Aorta (tissue), 5 donors: Measurements from ENCODE around the gene PLXNA3. TPM values are rescaled to one million over a fixed set of nuclear protein-coding genes. Genes with fewer than 3 reads are reported as not detected.

Experiments
- ATAC-seq: fragments of 200-7000 bp; cut with Tn5 transposase; one replicate; pipeline ENCODE4 v1.9.1; 2022; ENCODE audit warnings: moderate library complexity; ENCODE audit not compliant: low FRiP score
- DNase-seq, 2 donors: peaks; one replicate each; pipeline ENCODE4 v3.0.0-alpha.2; 2020
- H3K27ac ChIP-seq, 2 donors: one replicate each; pipeline ENCODE4 v1.5.1; 2013; ENCODE audit warnings: low read length in 2 of 2, mild to moderate bottlenecking in 2 of 2, moderate library complexity in 2 of 2, control low read depth in 1 of 2, inconsistent platforms in 1 of 2, low read depth in 1 of 2
- H3K27me3 ChIP-seq, 2 donors: one replicate each; pipeline ENCODE4 v1.6.1; 2013; ENCODE audit warnings: control low read depth in 1 of 2, low read length in 1 of 2, mild to moderate bottlenecking in 1 of 2, moderate library complexity in 1 of 2; ENCODE audit not compliant: insufficient read depth in 2 of 2, control insufficient read depth in 1 of 2
- H3K36me3 ChIP-seq, 2 donors: one replicate each; pipeline ENCODE4 v1.6.1; 2013; ENCODE audit warnings: control low read depth in 1 of 2, low read length in 1 of 2, mild to moderate bottlenecking in 1 of 2; ENCODE audit not compliant: insufficient read depth in 2 of 2, control insufficient read depth in 1 of 2
- H3K4me1 ChIP-seq, 2 donors: one replicate each; pipeline ENCODE4 v1.6.1; 2013; ENCODE audit warnings: low read length in 2 of 2, control low read depth in 1 of 2, mild to moderate bottlenecking in 1 of 2, moderate library complexity in 1 of 2; ENCODE audit not compliant: insufficient read depth in 2 of 2, control insufficient read depth in 1 of 2
- H3K4me3 ChIP-seq, 2 donors: one replicate each; pipeline ENCODE4 v1.5.1; 2013; ENCODE audit warnings: low read length in 2 of 2, control low read depth in 1 of 2, mild to moderate bottlenecking in 1 of 2
- H3K9me3 ChIP-seq: one replicate; pipeline ENCODE4 v1.6.1; 2013; ENCODE audit warnings: mild to moderate bottlenecking, low read length; ENCODE audit not compliant: control insufficient read depth
- WGBS, 2 donors: extraction: QIAGEN DNeasy Blood & Tissue Kit; methylation state at CpG; one replicate each; pipeline ENCODE4 v1.1.7; 2013; 5-methylcytosine and 5-hydroxymethylcytosine counted together
- intact Hi-C, 2 donors: fragments of 100-400 bp; cut with DNase I; formaldehyde crosslinking; loops; one replicate each; pipeline versions ENCODE4 v1.14.2 to v1.15.0; 2022
- polyA plus RNA-seq, 2 donors: library from polyadenylated mRNA; stranded (reverse); fragments of 200-250 nt; gene quantifications; one replicate each; pipeline ENCODE4 v1.2.3, GENCODE V29; 2013
- total RNA-seq, 2 donors: library from RNA; stranded (reverse); fragmentation: NEBNext Ultra II Directional; extraction: Animal tissue kit (Norgen Biotek cat#: 25700); gene quantifications; one replicate each; pipeline ENCODE4 v1.2.1, GENCODE V29; 2021
- donor health status: healthy with polysubstance abuse.
- donor health status: Bipolar disorder and iron deficiency.
- donor health status: DM: no; HTN: no; CAD: no.
- donor health status: DM: no; HTN: no; CAD: no.
- donor health status: DM: yes; HTN: yes; CAD: no.

PLXNA3 gene
- total and polyA plus RNA-seq, 4 donors: 6.5 to 79.1 (median 49.5) TPM

GRCh38 chrX:154448484-154448883 is 9.6 kb upstream of the PLXNA3 start:
- no peak overlapping the region for H3K4me3 ChIP-seq
- H3K36me3 ChIP-seq: peaks cover 0 to 4% of the 10 kb centered on the region in 2 donors
- H3K27ac ChIP-seq: no peak overlapping the region
- intact Hi-C loops: no loop called here
- ATAC-seq: no peak
- 89 to 90% methylated on average over 14 of the region's 14 CpGs for WGBS, 2 donors
- H3K4me1 ChIP-seq: no peaks in the 10 kb centered on the region
- H3K27me3 ChIP-seq: no peaks in the 10 kb centered on the region
- no peak for DNase-seq
- no peaks in the 10 kb centered on the region for H3K9me3 ChIP-seq

- Histone ChIP-seq H3K27ac (no peak overlapping the region), H3K27me3 (no peaks in the 10 kb centered on the region), H3K4me1 (no peaks in the 10 kb centered on the region), H3K36me3 (peaks cover 0 to 4% of the 10 kb centered on the region in 2 donors), H3K9me3 (no peaks in the 10 kb centered on the region), H3K4me3 (no peak overlapping the region)
- intact Hi-C loops: no loop called here
- ATAC-seq (no peak), DNase-seq (no peak)
- 91% methylated on average over 18 of the region's 18 CpGs for WGBS, 2 donors
Observed at GRCh38 chrX:154449618-154450017, 8.5 kb upstream of the PLXNA3 start.

- no peaks in the 10 kb centered on the region for H3K9me3 ChIP-seq
- H3K4me1 ChIP-seq: no peaks in the 10 kb centered on the region
- H3K27ac ChIP-seq: no peak overlapping the region
- DNase-seq: no peak
- no peaks in the 10 kb centered on the region for H3K27me3 ChIP-seq
- H3K36me3 ChIP-seq: peaks cover 0 to 4% of the 10 kb centered on the region in 2 donors
- intact Hi-C loops: no loop called here
- WGBS, 2 donors: 87 to 92% methylated on average over 15 to 17 of the region's 17 CpGs
- ATAC-seq: no peak
- H3K4me3 ChIP-seq: no peak overlapping the region
Observed at GRCh38 chrX:154450312-154450711, 7.8 kb upstream of the PLXNA3 start.

GRCh38 chrX:154452823-154453222 is 5.3 kb upstream of the PLXNA3 start:
- no peak overlapping the region for H3K27ac ChIP-seq
- no peaks in the 10 kb centered on the region for H3K27me3 ChIP-seq
- H3K4me3 ChIP-seq: no peak overlapping the region
- no peak for DNase-seq
- no peak for ATAC-seq
- H3K4me1 ChIP-seq: no peaks in the 10 kb centered on the region
- 61 to 72% methylated on average over 9 of the region's 9 CpGs for WGBS, 2 donors
- peaks cover 0 to 4% of the 10 kb centered on the region in 2 donors for H3K36me3 ChIP-seq
- H3K9me3 ChIP-seq: no peaks in the 10 kb centered on the region
- intact Hi-C loops: no loop called here

GRCh38 chrX:154457491-154458115 is 478 bp upstream of the PLXNA3 start:
- intact Hi-C loops: no loop called here

GRCh38 chrX:154458954-154459778 is 1.1 kb downstream of the PLXNA3 start:
- intact Hi-C loops: no loop called here
- peak in 1 of 2 donors; percentile 67 for DNase-seq
- H3K9me3 ChIP-seq: no peaks in the 10 kb centered on the region
- ATAC-seq: peak; percentile 44
- no peaks in the 10 kb centered on the region for H3K36me3 ChIP-seq
- peaks cover 0 to 2% of the 10 kb centered on the region in 2 donors for H3K27me3 ChIP-seq
- peak overlapping the region in 1 of 2 donors; percentile 50 for H3K27ac ChIP-seq
- peak overlapping the region; percentile 37 to 88 for H3K4me3 ChIP-seq
- no peaks in the 10 kb centered on the region for H3K4me1 ChIP-seq
- 5 to 49% methylated on average over 12 to 15 of the region's 15 CpGs for WGBS, 2 donors

More at GRCh38 chrX:154457491-154458115, 478 bp upstream of the PLXNA3 start:
- ATAC-seq (peak; percentile 13), DNase-seq (no peak)
- H3K9me3 ChIP-seq: no peaks in the 10 kb centered on the region
- peak overlapping the region; percentile 37 to 88 for H3K4me3 ChIP-seq
- H3K27me3 ChIP-seq: peaks cover 0 to 2% of the 10 kb centered on the region in 2 donors
- H3K36me3 ChIP-seq: no peaks in the 10 kb centered on the region
- H3K4me1 ChIP-seq: no peaks in the 10 kb centered on the region
- peak overlapping the region in 1 of 2 donors; percentile 38 for H3K27ac ChIP-seq
- 3 to 33% methylated on average over 25 to 65 of the region's 65 CpGs for WGBS, 2 donors

- H3K9me3 ChIP-seq: no peaks in the 10 kb centered on the region
- no peak overlapping the region for H3K27ac ChIP-seq
- WGBS, 2 donors: 13 to 46% methylated on average over 12 to 14 of the region's 14 CpGs
- no peak overlapping the region for H3K4me3 ChIP-seq
- DNase-seq (peak in 1 of 2 donors; percentile 73), ATAC-seq (no peak)
- H3K4me1 ChIP-seq: no peaks in the 10 kb centered on the region
- peaks cover 0 to 2% of the 10 kb centered on the region in 2 donors for H3K27me3 ChIP-seq
- intact Hi-C loops: no loop called here
- H3K36me3 ChIP-seq: no peaks in the 10 kb centered on the region
Observed at GRCh38 chrX:154459832-154460231, 1.8 kb downstream of the PLXNA3 start.

GRCh38 chrX:154460326-154460725 is 2.2 kb downstream of the PLXNA3 start:
- Histone ChIP-seq H3K9me3 (no peaks in the 10 kb centered on the region), H3K27ac (no peak overlapping the region)

More at GRCh38 chrX:154460326-154460725, 2.2 kb downstream of the PLXNA3 start:
- no peak for DNase-seq
- intact Hi-C loops: no loop called here
- no peak overlapping the region for H3K4me3 ChIP-seq
- no peak for ATAC-seq
- WGBS, 2 donors: 59 to 80% methylated on average over 26 of the region's 26 CpGs
- peaks cover 0 to 2% of the 10 kb centered on the region in 2 donors for H3K27me3 ChIP-seq
- H3K36me3 ChIP-seq: peaks cover 0 to under 1% of the 10 kb centered on the region in 2 donors
- no peaks in the 10 kb centered on the region for H3K4me1 ChIP-seq
